ENCODE data around the gene AARS1.
A peak's percentile ranks its signal among the peaks of the same experiment; 100 is the strongest.
"Not testable (repeated sequence)": the region's sequence is repeated elsewhere in the genome, so short reads cannot be mapped to it uniquely, and the experiment has no call there.

The AARS1 gene

GRCh38 chr16:70270176-70270575, 19.1 kb downstream of the AARS1 start:
- no peak for DNase-seq

DNA sequence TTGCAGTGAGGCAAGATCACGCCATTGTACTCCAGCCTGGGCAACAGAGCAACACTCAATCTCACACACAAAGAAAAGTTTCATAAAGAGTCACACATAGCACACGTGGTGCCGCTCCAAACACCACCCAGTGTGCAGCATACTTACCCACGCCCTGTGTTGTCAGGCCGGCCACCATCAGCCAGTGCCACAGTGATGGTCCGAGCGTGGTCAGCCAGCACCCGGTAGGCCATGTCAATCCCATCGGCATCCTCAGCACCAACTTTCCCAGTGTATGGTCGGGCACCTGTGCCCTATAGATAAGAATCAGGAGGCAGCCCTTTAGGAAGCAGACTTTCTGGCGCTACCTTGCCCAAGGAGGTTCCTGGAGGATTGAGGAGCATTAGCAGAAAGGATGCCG, 19.8 kb downstream of the AARS1 start:
- DNase-seq: no peak

GRCh38 chr16:70267922-70268321, 21.4 kb downstream of the AARS1 start:
- not testable (repeated sequence) for DNase-seq

- no peak for DNase-seq
Observed at GRCh38 chr16:70267516-70267915, 21.8 kb downstream of the AARS1 start.

DNA sequence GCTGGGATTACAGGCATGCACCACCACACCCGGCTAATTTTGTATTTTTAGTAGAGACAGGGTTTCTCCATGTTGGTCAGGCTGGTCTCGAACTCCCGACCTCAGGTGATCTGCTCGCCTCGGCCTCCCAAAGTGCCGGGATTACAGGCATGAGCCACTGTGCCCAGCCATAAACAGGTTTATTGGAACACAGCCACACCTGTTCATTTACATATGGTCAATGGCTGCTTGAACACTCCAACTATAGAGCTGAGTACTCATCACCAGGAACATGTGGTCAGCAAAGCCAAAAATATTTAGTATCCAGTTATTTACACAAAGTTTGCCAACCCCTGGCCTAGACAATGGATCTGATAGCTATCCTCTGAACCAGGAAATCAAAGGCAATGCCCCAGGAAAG, 29.4 kb downstream of the AARS1 start:
- DNase-seq: not testable (repeated sequence)

GRCh38 chr16:70258946-70259345, 30.4 kb downstream of the AARS1 start:
- no peak for DNase-seq

GRCh38 chr16:70258065-70258464, 31.2 kb downstream of the AARS1 start:
- no peak for DNase-seq

DNA sequence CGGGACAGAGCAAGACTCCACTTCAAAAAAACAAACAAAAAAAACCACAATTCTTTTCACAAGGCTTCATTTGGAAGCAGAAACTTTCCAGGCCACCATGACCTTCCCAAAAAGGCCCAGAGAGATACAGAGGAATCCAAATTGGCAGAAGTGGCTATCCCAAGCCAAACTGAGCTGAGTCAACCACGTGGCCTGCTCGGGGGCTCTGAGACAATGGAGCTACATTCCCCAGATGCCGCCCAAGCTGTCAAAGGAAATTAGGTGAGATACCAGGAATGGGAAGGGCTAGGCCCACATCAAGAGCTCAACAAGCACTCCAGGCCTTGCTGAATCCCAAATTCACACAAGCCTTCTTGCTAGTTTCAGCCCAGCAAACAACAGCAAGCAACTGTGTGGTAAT, 31.9 kb downstream of the AARS1 start:
- DNase-seq: no peak

DNA sequence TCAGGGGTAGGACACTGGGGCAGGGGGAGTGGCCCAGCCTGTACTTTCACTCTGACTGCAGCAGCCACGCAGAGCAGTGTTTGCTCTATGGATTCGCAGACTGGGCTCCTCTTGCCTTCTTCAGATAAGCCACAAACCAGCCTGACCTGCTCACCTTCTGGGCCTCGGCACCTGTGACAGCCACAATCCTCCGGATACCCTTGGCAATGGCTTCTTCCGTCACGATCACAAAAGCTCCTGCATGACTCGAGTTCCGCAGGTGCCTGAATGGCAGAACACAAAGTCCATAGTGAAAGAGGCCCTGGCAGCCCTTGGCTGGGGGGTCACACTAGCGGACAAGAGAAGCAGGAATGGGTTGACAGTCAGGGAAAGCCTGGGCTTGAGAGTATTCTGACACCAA, 33.7 kb downstream of the AARS1 start:
- DNase-seq: no peak

DNA sequence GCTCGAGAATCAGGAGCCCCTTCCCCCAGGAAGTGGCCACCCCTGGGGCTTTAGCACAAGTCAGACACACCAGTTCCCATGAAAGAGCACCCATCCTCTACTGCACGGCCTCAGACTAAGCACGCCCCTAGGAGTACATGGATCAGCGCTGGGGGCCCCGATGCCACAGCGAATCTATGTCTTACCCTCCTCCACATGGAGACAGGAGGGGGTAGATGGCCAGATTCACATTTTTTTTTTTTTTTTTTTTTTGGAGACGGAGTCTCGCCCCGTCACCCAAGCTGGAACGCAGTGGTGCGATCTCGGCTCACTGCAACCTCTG, 34.4 kb downstream of the AARS1 start:
- DNase-seq: no peak

DNA sequence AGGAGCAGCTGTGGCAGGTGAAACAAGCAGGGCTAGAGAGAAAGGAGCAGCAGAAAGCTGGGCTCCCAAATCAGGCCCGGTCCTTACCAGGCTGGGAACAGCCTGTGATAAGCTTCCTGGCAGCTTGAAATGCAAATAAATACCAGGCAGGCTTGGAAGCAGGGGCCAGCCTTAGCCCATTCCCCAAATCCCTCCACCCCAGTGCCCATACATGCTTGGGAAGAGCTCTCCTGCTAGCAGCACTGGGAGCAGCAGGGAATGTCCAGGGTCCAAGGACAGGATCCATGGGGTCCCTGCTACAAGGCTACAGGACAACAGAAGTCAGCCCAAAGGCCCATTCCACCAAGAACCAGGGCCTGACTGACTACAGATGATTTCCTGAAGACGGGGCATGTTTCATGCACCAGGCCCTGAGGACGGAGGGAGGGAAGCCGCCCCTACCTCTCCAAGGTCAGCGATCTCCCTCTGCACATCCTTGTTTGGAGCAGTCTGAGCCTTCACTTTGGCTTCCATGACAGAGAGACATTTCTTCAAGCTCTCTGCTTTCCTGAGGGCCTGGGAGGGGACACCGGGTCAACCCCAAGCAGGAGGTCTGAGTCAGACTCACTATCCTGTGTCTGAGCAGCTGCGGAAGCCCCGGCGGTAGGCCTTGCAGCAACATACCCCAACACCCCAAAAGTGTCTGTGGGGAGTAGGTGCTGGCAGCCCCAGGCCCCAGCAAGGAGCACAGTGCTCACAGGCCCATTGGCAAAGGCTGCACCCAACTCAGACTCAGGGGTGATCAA, 34.9 kb downstream of the AARS1 start:
- DNase-seq: no peak

DNA sequence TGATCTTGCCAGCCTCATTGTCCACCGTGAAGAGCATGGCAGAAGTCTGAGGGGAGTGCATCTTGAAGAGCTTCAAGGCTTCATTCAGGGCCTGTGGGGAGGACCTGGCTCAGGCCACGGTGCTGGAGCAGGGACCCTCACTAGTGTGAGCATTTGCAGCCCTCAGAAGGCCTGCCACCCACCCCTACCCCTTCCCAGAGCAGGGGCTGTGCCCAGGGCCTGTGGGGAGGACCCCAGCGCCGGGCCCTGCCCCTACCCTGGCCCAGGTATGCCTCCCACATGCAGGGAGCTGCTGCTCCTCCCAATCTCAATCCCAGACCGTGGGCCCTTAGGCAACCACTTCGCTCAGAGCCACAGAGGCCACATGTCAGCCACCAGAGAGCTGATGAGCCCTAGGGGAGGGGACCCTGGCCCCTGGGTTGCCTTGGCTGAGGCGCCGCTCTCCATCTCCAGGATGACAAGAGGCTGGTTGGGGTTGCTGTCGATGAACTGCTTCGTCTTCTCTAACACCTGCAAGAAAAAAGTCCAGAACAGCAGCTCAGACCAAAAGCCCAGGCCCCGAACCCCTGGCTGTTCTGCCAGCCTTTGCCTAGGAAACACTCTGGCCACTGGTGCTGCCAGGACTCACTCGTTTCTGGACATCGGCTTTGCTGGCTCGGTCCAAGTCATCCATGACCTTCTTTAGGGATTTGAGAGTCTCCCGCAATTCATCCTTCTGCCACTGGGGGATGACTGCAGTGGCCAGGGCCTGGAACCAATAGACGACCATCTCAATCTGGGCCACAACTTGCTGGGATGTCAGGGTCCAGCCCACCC, 35.8 kb downstream of the AARS1 start:
- no peak for DNase-seq

DNA sequence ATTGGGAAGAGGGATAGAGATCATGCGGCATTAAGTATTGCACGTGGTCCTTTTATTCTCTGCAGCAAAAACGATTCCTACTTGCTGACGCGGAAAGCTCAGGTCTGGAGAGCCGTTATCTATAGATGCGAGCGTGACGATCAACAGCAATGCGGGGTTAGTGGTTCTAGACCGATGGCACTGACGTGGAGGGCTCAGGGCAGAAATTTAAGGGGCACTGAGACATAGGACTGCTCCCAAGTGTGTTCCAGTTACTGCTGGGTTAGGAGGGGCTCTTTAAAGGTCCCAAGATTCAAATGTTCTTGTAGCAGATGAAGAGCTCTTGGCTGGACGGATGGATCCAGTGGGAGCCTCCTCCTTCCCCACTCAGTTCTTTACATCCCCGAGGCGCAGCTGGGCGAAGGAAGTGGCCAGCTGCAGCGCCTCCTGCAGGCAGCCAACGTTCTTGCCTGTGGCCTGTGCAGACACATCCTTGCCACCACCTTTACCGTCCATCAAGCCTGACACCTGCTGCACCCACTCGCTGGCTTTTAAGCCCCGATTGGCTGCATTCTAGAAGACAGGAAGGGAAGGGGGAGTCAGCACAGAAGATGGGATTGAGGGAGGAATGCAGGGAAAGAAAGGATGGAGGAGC, 36.8 kb downstream of the AARS1 start:
- DNase-seq: peak in 1 of 2 experiments; percentile 2

GRCh38 chr16:70251629-70252354, 37.5 kb downstream of the AARS1 start, which contains the start of gene EXOSC6:
Gene EXOSC6 (minus strand): TSS chr16:70251940. CDS start chr16:70251900, 40 bp downstream.
- DNase-seq: peak; percentile 36 to 86

- DNase-seq: no peak
Observed at GRCh38 chr16:70250748-70251628, 38.3 kb downstream of the AARS1 start.

DNA sequence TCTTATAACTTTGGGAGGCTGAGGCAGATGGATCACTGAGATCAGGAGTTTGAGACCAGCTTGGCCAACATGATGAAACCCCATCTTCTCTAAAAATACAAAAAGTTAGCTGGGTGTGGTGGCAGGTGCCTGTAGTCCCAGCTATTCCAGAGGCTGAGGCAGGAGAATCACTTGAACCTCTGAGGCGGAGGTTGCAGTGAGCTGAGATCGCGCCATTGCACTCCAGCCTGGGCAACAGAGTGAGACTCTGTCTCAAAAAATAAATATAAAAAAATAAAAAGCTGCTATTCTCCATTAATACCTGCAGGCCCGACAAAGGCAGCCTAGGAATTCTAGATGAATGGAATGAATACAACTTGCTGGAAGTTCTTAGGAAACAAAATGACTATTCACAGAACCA, 39.6 kb downstream of the AARS1 start:
- not testable (repeated sequence) for DNase-seq

DNA sequence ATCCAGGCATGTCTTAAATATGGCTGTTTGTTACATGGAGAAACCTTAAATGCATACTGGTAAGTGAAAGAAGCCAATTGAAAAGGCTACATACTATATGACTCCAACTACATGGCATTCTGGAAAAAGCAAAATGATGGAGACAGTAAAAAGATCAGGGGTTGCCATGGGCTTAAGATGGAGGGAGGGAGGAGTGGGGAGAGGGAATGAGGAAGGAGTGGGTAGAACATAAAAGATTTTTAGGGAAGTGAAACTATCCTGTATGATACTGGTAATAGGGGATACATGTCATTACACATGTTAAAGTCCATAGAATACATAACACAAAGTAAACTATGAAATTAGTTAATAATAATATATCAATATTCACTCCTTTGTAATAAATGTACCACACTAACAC, 50.5 kb downstream of the AARS1 start:
- DNase-seq: not testable (repeated sequence)

DNA sequence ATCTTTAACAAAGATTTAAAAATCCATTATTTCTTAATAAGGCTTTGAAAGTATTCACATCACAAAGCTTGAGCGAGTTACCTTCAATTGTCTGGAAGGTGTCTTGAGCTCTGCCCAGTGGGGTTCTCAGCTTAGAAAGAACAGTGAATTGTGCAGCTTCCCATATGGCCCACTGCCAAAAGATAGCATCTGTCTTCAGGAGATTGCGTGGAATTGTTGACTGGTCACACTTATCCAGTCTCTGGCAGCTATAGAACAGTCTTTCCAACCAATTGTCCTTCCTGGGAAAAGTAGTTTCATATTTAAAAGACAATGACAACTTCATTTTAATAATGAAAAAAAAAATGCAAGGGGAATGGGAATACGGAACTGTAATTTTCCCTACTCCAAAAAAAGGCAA, 57.5 kb downstream of the AARS1 start:
- not testable (repeated sequence) for DNase-seq

GRCh38 chr16:70226024-70226423, 63.3 kb downstream of the AARS1 start:
- DNase-seq: not testable (repeated sequence)

DNA sequence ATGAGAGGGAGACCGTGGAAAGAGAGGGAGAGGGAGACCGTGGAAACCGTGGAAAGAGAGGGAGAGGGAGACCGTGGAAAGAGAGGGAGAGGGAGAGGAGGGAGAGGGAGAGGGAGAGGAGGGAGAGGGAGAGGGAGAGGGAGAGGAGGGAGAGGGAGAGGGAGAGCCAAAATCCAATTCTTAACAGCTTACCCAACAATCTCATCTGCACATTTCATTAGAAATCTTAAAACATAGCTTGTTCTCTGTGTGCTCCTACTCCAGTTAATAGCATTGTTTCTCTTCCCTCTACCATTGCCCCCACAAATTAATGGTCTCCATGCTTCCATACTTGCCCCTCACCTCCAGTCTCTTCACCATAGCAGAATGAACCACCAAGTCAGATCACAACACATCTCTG, 63.9 kb downstream of the AARS1 start:
- not testable (repeated sequence) for DNase-seq

DNA sequence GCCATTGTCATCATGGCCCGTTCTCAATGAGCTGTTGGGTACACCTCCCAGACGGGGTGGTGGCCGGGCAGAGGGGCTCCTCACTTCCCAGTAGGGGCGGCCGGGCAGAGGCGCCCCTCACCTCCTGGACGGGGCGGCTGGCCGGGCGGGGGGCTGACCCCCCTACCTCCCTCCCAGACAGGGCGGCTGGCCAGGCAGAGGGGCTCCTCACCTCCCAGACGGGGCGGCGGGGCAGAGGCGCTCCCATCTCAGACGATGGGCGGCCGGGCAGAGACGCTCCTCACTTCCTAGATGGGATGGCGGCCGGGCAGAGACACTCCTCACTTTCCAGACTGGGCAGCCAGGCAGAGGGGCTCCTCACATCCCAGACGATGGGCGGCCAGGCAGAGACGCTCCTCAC, 64.7 kb downstream of the AARS1 start:
- not testable (repeated sequence) for DNase-seq

DNA sequence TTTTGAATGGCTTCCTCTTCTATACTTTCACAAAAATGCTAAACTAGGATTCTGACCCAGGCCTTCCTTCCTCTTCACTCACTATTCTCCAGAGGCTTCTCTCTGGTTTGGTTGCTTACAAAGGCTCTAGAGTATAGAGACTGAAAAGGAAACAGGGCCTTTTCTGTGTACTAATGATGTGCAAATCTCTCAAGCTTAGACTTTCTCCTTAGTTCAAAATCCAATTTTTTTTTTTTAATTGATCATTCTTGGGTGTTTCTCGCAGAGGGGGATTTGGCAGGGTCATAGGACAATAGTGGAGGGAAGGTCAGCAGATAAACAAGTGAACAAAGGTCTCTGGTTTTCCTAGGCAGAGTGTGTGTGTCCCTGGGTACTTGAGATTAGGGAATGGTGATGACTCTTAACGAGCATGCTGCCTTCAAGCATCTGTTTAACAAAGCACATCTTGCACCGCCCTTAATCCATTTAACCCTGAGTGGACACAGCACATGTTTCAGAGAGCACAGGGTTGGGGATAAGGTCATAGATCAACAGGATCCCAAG, 65.3 kb downstream of the AARS1 start:
- not testable (repeated sequence) for DNase-seq

Measured in NCI-H187 (cell line).